Jurkat, Clone E6-1 (cell line): Measurements from ENCODE around the gene ZCCHC14.
"Not testable (repeated sequence)": the region's sequence is repeated elsewhere in the genome, so short reads cannot be mapped to it uniquely, and the experiment has no call there.

Experiments
- DNase-seq: peaks from one replicate; pipeline ENCODE4 v3.0.0-alpha.2; 2011; ENCODE audit warnings: low read depth, low spot score
- H3K4me3 ChIP-seq: 2 replicates; pipeline ENCODE4 v1.5.1; 2011; ENCODE audit warnings: mild to moderate bottlenecking, low read length, control low read depth, moderate library complexity

Gene ZCCHC14

GRCh38 chr16:87379312-87379752 is 113.5 kb downstream of the ZCCHC14 start:
- not testable (repeated sequence) for DNase-seq, H3K4me3 ChIP-seq

GRCh38 chr16:87376660-87377059 is 116.2 kb downstream of the ZCCHC14 start:
- no peak overlapping the region for H3K4me3 ChIP-seq
- no peak for DNase-seq

DNA sequence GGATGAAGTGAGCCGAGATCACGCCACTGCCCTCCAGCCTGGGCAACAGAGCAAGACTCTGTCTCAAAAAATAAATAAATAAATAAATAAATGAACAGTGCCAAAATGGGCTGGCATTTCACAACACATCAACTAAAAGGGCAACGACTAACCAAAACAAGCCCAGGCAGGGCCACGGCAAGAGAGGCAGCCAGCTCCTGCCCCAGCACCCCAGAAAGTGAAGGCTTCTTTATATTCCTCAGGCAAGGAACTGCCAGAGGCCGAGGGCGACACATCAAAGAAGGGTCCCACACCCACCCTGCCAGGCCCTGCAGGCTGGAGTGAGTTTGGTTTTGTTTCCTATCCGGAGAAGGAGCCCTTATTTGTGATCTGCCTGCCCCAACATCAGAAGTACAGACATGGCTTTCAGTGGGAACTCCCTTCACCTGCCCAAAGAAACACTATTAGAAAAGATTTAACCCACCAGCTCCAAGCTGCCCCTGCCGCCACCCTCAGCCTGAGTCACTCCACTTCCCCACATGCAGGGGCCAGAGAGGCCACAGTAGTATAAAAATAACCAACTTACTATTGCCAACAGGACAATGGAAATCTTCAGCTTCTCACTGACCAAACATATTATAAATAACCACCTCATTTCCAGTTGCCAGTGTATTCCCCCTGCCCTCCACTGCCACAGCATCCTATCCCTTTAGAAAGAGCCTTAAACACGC is 117.2 kb downstream of the ZCCHC14 start:
- H3K4me3 ChIP-seq: no peak overlapping the region

DNA sequence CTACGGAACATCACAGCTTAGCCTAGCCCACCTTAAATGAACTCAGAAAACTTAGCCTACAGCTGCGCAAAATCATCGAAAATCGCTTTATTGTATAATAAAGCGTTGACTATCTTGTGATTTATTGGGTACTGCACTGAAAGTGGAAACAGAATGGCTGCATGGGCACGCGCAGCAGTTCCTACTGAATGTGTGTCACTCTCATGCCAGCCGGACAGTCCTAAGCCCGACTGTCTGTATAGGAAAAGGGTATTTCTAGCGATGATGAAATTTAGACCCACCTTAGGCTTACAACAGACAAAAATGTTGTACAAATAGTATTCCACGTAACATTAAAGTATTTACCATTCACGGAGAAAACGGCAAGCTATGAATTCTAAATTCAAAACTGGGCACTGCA is 118.5 kb downstream of the ZCCHC14 start:
- no peak overlapping the region for H3K4me3 ChIP-seq

More for the DNA sequence above, 117.2 kb downstream of the ZCCHC14 start:
- DNase-seq: no peak

DNA sequence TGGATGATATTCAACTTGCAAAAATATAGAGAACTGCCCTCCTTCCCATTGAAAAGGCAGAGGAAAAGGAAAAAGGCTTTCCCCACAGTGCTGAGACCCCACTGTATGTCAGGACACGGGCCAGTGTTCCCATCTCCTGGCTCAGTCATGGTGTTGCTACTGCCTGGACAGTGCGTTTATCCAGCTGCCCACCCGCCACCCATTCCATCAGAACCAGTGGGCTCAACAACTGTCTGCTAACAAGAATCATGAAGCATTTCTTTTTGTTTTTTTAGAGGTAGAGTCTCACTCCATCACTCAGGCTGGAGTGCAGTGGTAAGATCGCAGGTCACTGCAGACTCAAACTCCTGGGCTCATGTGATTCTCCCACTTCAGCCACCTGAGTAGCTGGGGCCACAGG is 120.5 kb downstream of the ZCCHC14 start:
- H3K4me3 ChIP-seq: no peak overlapping the region
- DNase-seq: no peak

More for the DNA sequence above, 118.5 kb downstream of the ZCCHC14 start:
- no peak for DNase-seq

DNA sequence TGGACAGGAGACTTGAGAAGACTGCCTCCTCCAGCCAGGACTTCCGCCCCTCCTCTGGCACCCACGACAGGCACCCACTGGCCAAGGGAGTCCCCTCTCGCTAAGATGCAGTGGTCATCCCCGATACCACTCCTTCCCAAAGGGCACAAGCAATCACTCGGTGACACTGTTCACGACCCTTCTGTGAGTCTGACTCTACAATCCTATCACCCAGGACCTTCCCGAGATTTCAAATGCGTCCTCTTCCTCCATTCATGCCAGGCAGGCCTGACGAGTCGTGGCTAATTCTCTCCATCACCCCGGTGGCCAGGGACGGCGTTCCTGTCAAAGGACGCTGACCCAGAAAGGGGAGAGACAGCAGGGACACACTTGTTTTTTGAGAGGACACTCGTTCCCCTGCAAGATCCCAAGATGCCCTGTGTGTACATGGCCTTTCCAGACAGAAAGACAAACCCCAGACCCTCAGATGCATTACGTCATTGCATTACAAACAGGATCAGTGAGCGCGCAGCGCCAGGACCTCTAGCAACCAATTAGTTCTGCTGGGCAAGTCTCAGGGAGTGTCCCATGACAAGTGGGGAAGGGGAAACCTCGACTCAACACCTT is 121.5 kb downstream of the ZCCHC14 start:
- H3K4me3 ChIP-seq: no peak overlapping the region
- DNase-seq: no peak

DNA sequence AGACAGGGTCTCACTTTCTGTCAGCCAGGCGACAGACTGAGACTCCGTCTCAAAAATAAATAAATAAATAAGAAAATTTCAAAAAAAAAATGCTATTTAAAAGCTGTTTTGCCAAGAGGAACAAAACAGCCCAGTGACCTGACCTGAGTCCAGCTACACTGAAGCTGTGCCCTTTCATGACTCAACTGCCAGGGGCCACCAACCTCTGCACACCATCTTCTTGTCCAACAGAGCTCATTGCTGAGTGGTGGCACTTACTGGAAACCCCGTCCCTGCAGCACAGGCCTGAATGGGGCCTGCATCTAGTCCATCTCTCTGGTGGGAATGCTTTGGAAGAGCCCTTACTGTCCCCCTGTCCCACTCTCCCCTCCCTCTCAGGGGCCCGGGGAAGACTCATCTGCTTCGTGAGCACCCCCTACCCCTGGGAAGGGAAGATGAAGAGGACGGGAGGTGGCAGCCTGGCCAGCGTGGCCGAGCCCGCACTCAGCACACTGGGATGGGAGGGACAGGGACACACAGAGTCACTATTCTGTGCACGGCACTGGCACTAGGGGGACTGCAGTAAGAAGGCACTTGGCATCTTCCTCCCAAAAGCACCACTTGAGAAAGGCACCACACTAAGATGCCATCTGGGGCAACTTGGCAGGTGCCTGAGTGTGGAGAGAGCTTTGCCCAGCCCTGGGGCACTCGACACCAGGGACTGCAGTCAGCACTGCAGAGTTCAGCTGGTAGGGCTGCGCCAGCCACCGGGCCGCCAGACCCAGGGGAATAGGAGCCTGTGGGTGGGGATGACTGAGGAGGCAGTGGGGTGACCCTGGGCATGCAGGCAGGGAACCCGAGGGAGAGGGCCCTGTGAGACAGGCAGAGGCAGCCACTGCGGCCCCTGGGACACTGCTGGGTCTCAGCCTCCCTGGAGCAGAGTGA is 122.8 kb downstream of the ZCCHC14 start:
- DNase-seq: no peak

GRCh38 chr16:87369117-87369765 is 123.6 kb downstream of the ZCCHC14 start:
- no peak for DNase-seq

More for the DNA sequence above, 122.8 kb downstream of the ZCCHC14 start:
- no peak overlapping the region for H3K4me3 ChIP-seq

DNA sequence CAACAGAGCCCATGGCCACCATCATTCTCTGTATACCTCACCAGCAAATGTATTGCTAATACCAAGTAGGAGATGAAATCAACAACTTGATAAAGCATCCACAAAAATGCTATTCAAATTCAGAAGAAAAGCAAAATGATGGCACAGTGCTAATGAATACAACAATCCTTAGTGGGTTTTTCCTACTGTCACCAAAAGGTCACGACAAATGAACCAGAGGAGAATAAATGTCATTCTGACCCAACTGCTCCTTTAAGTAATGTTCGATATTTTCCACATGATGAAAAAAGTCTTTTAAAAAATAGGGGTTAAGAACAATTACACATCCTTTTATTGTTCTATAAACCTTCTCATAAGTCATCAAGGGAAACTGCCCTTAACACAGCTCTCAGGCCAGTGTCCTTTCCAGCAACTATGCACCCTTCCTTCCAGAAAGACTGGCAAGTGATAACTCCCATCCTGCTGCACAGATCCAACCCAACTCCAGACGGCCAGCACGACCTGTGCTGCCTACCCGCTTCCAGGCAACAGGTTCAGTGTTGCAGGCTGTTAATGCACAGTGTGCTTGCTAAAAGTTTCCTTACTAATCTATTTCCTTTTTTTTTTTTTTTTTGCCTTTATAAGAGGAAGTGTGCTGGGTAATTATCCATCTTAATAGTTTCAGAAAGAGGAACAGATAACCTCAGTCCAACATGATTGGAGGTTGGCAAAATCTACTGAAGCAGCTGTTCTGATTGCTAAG is 124.6 kb downstream of the ZCCHC14 start:
- no peak overlapping the region for H3K4me3 ChIP-seq
- DNase-seq: no peak

More at GRCh38 chr16:87369117-87369765, 123.6 kb downstream of the ZCCHC14 start:
- H3K4me3 ChIP-seq: no peak overlapping the region

DNA sequence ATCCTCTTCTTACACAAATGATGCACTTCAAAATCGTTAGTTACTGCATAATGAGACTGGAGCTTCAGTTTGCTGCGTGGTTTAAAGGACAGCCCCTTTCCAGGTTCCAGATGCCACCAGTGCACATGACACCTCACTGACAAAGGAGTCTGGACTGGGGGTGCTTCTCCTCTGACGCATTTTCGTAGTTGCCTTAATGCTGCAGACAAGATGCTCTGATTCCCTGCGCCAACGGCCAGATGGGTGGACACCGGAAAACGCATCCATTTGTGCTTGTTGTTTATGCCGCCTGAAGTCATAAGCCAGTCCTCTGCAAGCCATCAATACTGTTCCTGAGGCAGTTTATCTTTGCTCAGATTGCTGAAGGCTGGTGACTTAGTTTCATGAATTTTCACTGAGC is 125.3 kb downstream of the ZCCHC14 start:
- H3K4me3 ChIP-seq: no peak overlapping the region
- no peak for DNase-seq

DNA sequence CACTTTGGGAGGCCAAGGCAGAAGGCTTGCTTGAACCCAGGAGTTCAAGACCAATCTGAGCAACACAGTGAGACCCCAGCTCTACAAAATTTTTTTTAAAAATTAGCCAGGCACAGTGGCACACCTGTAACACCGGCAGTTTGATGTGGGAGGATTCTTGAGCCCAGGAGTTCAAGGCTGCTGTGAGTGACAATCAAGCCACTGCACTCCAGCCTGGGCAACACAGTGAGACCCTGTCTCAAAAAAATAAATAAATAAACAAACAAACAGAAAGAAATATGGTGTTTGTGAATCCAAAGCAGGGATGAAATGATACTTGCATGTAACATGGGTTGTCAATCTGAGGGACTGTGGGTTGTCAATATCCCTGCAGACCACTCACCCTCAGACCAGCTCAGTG is 125.9 kb downstream of the ZCCHC14 start:
- no peak overlapping the region for H3K4me3 ChIP-seq
- no peak for DNase-seq

- no peak overlapping the region for H3K4me3 ChIP-seq
- DNase-seq: no peak
These were observed 126.5 kb downstream of the ZCCHC14 start for GRCh38 chr16:87366288-87366687.

DNA sequence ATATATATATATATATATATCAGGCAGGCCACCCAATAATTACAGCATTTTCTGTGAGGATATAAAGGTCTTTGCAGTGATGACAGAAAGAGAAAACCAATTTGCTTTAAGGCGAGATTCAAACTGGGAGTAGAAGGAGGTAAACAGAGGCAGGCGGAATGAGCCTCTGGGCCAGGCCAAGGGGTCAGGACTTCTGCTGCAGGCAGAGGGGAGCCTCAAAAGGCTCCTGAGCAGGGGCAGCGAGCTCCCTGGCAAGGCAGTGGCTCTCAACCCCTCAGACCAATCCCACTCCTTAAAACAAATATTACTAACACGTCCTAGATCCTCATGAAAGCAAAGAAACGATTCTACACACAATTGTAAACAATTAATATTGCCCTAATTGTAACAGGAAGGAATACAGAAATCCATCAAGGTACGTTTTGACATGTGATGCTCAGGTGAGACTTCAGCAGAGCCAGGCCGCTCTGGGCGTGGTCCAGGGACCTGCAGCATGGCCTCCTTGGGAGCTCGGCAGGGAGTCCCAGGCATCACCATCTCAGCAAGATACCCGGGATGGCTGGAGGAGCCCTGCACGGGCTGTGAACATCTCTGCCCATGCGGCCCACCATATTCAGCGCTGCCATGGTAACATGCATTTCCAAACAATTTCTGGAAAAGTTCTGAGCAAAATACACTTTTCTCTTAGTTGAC is 127.7 kb downstream of the ZCCHC14 start:
- no peak for DNase-seq
- no peak overlapping the region for H3K4me3 ChIP-seq

DNA sequence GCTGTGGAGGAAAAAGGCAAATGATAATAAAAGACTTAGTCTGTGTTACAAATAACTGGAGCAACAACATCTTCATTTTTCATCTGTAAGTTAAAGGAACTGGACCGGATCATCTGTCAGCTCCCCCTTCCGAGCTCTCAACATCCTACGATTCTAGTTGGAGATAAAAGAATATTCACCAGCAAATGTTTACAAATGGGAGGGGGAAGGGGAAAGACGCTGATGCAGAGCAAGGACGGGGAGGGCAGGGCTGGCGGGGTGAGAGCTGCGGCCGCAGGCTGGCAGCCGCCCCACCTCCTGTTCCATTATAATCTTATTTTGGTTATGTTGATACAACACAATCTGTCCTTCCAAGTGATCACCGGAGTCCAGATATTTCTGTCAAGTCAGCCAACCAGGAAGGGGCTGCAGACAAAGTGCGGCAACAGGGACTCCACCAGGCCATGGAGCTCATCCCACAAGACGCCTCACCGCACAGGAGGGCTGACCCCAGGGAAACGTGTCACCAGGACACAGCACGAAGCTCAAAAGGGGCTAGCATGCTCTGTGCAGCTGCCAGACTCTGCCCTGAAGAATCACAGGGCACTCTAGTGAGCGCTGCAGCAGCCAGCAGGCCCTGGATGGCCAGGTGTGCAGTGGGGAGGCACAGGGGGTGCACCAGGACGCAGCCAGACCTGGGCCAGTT is 128.9 kb downstream of the ZCCHC14 start:
- DNase-seq: no peak
- no peak overlapping the region for H3K4me3 ChIP-seq

DNA sequence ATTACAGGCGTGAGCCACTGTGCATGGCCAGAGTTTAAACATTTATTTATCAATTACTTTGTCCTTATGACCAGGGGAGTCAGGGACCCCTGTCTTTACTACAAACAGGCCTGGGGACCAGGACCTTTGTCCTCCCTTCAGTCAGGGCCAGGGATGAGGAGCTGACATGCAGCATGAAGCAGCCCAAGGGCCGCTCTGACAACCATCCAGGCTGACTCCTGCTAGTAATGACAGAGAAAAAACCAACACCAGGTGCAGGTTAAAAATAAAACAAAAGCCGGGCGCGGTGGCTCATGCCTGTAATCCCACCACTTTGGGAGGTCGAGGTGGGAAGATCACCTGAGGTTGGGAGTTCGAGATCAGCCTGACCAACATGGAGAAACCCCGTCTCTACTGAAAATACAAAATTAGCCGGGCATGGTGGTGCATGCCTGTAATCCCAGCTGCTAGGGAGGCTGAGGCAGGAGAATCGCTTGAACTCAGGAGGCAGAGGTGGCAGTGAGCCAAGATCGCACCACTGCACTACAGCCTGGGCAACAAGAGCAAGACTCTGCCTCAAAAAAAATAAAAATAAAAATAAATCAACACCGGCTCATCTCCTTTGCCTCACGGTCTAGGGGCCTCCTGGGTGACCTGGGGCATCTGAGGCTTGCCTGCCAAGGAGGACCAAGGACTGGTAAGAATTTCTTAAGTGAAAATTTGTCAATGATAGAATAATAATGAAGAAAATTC is 129.8 kb downstream of the ZCCHC14 start:
- not testable (repeated sequence) for DNase-seq, H3K4me3 ChIP-seq

DNA sequence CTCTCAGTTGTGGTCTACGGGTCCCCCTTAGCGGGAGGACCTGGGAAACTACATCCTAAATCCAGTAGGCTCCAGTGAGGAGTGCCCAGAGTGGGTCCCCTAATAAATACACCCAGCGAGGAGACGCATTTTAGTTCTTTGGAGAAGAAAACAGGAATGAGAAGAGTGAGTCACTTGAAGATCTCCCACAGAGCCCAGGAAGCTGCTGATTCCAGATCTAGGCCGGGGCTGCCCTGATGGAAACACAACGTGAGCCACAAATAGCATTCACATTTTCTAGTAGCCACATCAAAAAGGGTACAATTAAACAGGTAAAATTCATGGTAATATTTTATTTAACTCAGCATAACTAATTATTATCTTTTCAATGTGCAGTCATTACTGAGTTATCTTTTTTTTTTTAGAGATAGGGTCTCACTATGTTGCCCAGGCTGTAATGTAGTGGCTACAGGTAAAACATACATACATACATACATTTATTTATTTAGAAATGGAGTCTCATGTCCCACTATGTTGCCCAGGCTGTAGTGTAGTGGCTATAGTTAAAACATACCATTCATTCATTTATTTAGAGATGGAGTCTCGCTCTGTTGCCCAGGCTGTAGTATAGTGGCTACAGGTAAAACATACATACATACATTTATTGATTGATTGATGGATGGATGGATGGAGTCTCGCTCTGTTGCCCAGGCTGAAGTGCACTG is 130.8 kb downstream of the ZCCHC14 start:
- no peak for DNase-seq
- no peak overlapping the region for H3K4me3 ChIP-seq
